Iris pigment epithelial cell (primary cell): ENCODE data around the gene CPVL.

Source experiments
- DNase-seq: peaks from one replicate; pipeline ENCODE4 v3.0.0-alpha.2; 2011; ENCODE audit warnings: low read depth

CPVL gene

DNA sequence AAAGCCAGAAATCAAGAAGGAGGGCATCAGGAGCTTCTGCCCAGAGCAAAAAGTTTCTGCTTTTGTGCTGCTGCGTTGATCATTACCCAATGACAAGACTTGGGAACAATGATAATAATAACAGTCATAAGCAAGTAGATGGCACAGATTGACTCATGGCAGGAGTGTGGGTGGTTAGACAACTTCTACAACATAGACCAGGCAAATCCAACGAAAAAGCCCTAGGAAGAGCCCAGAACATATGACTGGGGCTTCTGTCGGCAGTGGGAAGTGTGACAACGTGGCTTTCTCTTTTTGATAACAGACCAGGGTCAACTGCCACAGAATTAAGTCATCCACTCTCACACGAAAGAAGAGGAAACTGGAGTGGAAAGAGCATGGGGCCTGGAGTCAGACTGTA is 102.8 kb downstream of the CPVL start:
- DNase-seq: no peak

DNA sequence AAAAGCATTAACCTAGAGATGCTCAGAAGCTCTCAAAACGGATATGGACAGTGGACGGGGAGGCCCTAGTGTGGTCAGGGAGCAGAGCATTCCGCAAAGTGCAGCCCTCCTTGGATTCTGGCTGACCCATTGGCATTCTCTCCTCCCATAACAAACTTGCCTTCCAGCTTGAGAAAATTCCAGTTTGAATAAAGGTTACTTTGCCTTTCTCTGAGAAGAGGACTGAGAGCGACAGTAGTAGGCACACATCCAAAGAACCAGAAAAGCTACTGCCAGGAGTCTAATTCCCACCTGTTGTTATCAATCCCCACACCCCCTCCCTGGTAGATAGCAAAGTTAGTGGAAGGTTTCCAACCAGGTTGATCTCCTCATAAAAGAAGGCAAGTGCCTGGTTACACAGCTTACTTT is 103.5 kb downstream of the CPVL start:
- no peak for DNase-seq

DNA sequence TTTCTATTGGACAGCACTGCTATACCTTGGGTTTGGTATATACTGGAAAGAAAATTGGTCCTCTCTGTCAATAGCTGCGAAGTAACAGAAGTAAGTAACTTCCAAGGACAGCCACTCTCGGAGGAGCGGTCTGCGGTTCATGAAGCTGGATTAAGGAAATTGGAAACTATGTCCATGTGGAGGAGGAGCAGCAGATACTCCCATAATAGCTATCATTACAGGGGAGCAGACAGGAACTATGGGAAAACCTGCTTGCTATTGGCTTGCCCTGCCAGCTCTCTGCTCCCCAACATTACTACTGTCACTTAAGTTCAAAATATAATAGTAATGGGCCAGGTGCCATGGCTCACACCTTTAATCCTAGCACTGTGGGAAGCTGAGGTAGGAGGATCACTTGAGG is 104.3 kb downstream of the CPVL start:
- no peak for DNase-seq

DNA sequence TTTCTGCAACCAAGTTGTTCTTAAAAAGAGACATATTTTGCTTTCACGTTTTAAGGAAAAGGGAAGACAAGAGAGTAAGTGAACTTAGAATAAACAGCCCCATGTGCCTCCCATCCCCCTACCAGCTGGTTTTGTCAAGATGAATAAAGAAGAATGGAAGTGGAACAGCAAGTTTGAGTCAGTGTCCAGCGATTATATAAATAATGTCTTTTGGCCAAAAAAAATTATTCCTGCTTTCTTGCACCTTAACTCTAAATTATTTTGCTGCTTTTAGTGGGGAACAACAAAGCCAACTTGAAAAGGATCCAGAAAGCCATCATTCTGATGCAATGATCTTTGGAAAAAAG is 105.8 kb downstream of the CPVL start:
- peak; percentile 15 for DNase-seq

DNA sequence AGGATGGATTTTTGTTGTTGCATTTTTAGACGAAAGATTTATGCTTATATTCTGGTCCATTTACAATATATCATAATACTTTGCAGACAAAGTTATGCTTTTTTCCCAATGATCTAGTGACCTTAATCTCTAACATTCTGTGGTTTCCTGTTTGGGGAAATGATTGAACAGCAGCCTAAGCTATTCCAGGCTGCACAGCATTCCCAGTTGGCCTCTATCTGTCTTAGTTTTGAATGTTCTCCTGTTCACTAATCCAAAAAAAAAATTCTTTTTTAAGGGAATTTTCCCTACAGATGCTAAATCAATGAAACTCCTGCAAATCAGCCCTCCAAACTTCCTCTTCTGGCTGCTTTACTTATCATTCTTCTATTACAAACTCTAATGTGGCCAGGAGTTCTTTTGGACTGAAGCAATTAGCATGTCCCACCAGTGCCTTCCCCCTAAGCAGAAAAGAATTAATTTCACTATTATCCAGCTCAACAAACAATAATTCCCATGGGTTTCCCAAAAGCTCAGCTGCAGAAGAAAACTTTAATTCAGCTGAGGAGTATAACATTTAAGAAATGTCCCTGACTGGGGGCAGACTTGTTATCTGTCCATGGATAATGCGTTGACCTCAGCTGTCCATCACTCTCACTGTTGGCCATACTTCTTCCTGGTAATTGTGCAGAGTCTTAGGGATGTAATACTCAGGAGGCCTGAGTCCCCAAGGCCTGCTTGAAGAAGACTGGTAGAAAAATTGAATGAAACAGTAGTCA is 106.3 kb downstream of the CPVL start:
- DNase-seq: peak; percentile 27

GRCh38 chr7:29038463-29038862 is 107.9 kb downstream of the CPVL start:
- peak; percentile 62 for DNase-seq

DNA sequence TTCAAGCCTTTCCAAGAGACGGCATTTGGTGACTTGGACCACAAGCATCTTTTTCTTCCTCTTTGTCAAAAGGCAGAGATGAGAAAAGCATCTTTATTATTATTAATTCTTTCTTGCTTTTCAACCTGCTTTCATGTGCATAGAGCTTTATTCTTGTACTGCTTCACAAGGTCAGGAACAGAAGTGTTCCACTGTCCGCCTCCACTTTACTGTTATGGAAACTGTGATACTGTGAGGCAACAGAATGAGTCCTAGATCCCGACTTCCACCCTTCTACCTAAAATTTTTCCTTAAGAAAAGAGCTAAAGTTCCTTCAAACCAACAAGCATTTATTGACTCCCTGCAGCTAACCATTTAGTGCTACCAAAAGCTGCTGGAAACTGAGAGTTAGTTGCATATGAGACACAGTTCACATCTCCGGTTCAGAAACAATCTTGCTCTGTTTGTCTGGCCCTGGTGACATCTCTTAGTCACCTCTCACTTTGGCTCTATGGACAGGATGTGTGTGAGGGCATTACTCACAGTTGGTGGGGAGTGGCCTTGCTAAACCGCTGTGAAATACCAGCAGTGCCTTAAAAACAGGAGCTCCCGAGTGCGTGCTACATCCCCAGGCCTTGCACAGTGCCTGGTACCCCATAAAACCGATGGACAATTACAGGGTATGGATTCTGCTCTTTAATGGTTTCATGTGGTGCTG is 111.1 kb downstream of the CPVL start:
- peak; percentile 88 for DNase-seq

DNA sequence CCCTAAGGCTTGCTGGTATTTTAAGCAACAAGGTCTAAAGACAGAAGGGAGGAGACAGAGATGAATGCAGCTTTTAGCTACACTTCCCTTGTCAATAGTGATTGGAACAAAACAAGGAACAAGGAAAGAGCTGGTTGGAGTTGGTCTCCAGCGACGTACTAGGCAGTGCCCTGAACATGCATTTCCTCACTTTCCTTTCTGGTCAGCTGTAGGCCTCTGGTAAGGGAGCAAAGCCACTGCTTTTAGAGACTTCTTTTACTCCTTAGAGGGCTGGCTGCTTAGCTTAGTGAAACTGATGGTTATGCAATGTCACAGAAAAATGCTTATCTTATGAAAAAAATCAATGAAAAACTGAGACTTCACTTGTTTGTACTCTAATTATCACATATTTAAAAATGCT is 112.8 kb downstream of the CPVL start:
- DNase-seq: no peak

GRCh38 chr7:29032146-29032545 is 114.2 kb downstream of the CPVL start:
- no peak for DNase-seq

- no peak for DNase-seq
These were observed 115.5 kb downstream of the CPVL start for GRCh38 chr7:29030781-29031275.

DNA sequence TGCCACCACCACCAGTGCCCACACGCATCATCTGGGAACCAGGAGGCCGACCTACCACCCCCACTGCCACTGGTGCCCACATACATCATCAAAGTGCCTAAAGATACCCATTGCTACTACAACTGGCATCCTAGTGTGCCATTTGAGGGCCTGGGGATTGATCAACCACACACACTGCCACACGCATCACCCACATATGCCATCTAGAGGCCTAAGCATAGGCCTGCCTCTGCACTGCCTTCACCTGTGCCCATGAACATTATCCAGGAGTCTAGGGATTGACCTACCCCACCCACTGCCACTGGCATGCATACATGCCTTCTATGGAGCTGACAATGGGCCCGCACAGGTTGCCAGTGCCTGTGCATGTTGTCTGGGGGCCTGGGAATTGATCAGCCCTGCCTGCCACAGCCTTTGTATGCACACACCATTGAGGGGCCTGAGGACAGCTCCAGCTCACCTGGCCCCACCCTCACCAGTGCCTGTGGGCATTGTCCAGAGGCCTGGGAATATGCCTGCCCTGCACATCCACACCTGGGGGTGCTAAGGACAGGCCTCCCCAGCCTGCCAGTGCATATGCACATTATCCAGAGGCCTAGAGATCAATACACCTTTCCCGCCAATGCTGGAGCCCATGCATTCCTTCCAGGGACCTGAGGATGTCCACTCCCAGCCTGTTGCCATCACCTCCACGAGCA is 123.9 kb downstream of the CPVL start:
- DNase-seq: no peak

- no peak for DNase-seq
These were observed 126.4 kb downstream of the CPVL start for GRCh38 chr7:29019896-29020295.

- DNase-seq: no peak
These were observed 127.0 kb downstream of the CPVL start for GRCh38 chr7:29019387-29019786.

- peak; percentile 62 for DNase-seq
These were observed 128.6 kb downstream of the CPVL start for GRCh38 chr7:29017713-29018112.

DNA sequence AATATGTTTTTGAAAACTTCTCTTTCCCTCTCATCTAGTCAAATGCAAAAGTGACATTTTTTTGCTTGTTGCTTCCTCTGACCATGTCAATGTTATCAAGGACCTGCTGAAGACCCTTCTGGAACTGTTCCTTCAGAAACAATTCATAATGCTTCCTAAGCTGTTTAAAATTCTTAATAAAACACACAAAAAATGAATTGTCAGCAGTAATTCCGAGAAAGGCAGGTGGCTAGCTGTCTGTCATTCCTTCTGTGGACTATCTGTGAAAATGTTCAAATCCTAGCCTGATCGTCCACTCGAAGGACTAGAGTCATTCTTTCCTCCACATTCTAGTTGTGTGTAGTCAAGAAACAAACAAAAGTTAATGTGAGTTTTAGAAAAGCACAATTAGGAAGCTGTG is 131.6 kb downstream of the CPVL start:
- no peak for DNase-seq

- DNase-seq: no peak
These were observed 132.4 kb downstream of the CPVL start for GRCh38 chr7:29013931-29014330.

DNA sequence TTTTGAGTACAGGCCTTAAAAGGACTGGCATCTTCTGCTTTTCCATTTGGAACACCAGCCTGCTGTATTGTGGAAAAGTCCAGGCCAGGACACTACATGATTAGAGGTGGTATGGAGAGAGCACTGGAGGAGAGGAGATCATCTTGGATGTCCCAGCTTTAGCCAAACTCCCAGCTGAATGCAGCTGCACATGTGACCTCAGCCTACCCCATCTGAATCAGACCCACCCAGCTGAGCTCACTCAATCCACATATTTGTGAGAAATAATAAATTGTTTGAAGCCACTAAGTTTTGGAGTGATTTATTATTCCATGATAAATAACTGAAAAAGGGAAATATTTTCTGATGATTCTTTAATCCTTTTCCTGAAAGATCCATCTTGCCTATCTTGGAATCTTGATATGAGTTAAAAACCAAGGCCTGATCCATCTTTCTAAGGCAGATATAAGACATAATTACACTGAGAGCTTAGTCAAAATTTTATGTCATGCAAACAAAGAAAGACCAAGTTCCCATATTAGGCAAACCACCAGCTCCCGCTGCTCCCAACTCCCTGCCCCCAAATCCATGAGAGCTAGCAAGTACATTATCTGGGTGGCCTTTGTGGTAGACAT is 133.1 kb downstream of the CPVL start:
- no peak for DNase-seq

DNA sequence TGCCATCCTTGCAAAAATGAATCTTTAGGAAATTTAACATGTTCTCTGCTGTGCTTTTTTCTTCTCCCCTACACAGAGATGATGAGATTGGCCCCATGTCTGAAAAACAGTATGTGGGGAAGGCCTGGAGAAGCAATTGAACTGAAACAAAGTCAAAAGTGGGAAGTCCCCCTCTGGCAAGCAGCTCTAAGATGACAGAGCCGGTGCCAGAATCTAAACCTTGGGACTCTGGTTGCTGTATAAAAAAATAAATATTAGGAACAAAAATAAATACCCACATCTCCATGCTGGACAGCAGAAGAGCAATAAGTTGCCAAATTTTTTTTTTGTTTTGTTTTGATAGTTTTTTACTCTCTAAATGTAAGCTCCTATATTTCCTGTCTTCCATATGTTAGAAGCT is 136.4 kb downstream of the CPVL start:
- DNase-seq: no peak

DNA sequence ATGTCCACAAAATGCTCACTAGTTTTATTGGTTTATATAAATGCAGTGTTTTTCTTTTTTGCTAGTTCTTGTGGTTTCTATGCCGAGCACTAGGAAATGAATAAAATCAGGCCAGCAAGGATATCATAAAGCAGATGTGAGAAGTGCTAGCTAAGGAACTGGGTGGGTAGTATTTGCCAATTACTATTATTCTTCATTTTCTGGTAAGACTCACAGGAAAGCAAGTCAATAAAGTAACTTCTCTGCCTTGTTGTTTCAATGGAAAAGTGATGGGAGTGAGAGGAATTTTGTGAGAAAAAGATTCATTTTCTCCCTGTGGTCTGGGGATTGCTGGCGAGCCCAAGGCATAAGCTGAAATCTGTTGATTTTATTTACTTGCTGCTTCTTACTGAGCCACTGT is 137.7 kb downstream of the CPVL start:
- no peak for DNase-seq

GRCh38 chr7:29007127-29007526 is 139.2 kb downstream of the CPVL start:
- no peak for DNase-seq

GRCh38 chr7:29005829-29006228 is 140.5 kb downstream of the CPVL start:
- peak; percentile 68 for DNase-seq

- no peak for DNase-seq
These were observed 140.9 kb downstream of the CPVL start for GRCh38 chr7:29005406-29005805.

- no peak for DNase-seq
These were observed 142.6 kb downstream of the CPVL start for GRCh38 chr7:29003703-29004102.
